Endodermal cell (in vitro differentiated cells): Measurements from ENCODE around the gene ARHGAP25. TPM values are rescaled to one million over a fixed set of nuclear protein-coding genes. Genes with fewer than 3 reads are reported as not detected.

Experiments used
- DNase-seq: peaks from one replicate; pipeline ENCODE4 v3.0.0-alpha.2; 2017
- H3K27ac ChIP-seq: 2 replicates; pipeline ENCODE4 v1.5.1; 2013; ENCODE audit warnings: mild to moderate bottlenecking, low read depth, low read length, moderate library complexity
- H3K27me3 ChIP-seq: 2 replicates; pipeline ENCODE4 v1.6.1; 2013; ENCODE audit warnings: mild to moderate bottlenecking, low read length, moderate library complexity; ENCODE audit not compliant: insufficient read depth, control insufficient read depth, poor library complexity, severe bottlenecking
- H3K36me3 ChIP-seq: 2 replicates; pipeline ENCODE4 v1.7.0; 2013; ENCODE audit warnings: mild to moderate bottlenecking, low read length, moderate library complexity; ENCODE audit not compliant: control insufficient read depth, insufficient read depth
- H3K4me1 ChIP-seq: one replicate; pipeline ENCODE4 v1.7.0; 2013; ENCODE audit warnings: low read length; ENCODE audit not compliant: control insufficient read depth, insufficient read depth
- H3K4me3 ChIP-seq: 2 replicates; pipeline ENCODE4 v1.5.1; 2013; ENCODE audit warnings: mild to moderate bottlenecking, low read length, moderate library complexity
- H3K9ac ChIP-seq: 2 replicates; pipeline ENCODE4 v1.6.1; 2013; ENCODE audit warnings: mild to moderate bottlenecking, low read length, moderate library complexity; ENCODE audit not compliant: poor library complexity, severe bottlenecking; ENCODE audit errors: extremely low read depth
- H3K9me3 ChIP-seq: 2 replicates; pipeline ENCODE4 v1.6.1; 2013; ENCODE audit warnings: mild to moderate bottlenecking, low read length, moderate library complexity; ENCODE audit not compliant: control insufficient read depth
- H3K27ac Mint-ChIP-seq: 2 replicates; pipeline ENCODE4 v1.8.0; 2020; ENCODE audit warnings: mixed read lengths
- H3K27me3 Mint-ChIP-seq: 2 replicates; pipeline ENCODE4 v1.8.0; 2021; ENCODE audit warnings: mild to moderate bottlenecking, mixed read lengths; ENCODE audit not compliant: insufficient read depth
- H3K36me3 Mint-ChIP-seq: 2 replicates; pipeline ENCODE4 v1.8.0; 2020; ENCODE audit warnings: low read depth, mixed read lengths
- H3K4me1 Mint-ChIP-seq: 2 replicates; pipeline ENCODE4 v1.8.0; 2020; ENCODE audit warnings: mixed read lengths
- H3K4me3 Mint-ChIP-seq: 2 replicates; pipeline ENCODE4 v1.8.0; 2020; ENCODE audit warnings: mild to moderate bottlenecking, moderate library complexity, mixed read lengths
- H3K9me3 Mint-ChIP-seq: 2 replicates; pipeline ENCODE4 v1.8.0; 2020; ENCODE audit warnings: mild to moderate bottlenecking, mixed read lengths
- CTCF ChIP-seq: fragments of 200-600 bp; sonication (generic); conservative IDR thresholded peaks from 2 replicates; pipeline ENCODE4 v1.5.0; 2021; ENCODE audit warnings: antibody characterized with exemption, mild to moderate bottlenecking
- WGBS, 2 experiments: methylation state at CpG; one replicate each; pipeline versions ENCODE4 v1.1.5 to v1.1.7; 2013; ENCODE audit warnings: missing lambda C conversion rate in 2 of 2, mixed read lengths in 1 of 2; ENCODE audit not compliant: insufficient coverage in 1 of 2, insufficient read length in 1 of 2; 5-methylcytosine and 5-hydroxymethylcytosine counted together
- total RNA-seq, 2 donors: library from RNA; stranded (reverse); fragmentation: NEBNext Ultra II Directional in 1 of 2; extraction: Animal tissue kit (Norgen Biotek cat#: 25700) in 1 of 2; gene quantifications; 2 replicates in 1 of 2; 3 replicates in 1 of 2; pipeline ENCODE4 v1.2.1, GENCODE V29; 2021

Gene ARHGAP25
- total RNA-seq, 2 donors from 2014 or later: 0.82 to 2.6 TPM

GRCh38 chr2:68733365-68733764 lies 1.2 kb upstream of the ARHGAP25 start:
- Histone ChIP-seq H3K27me3 (no peaks in the 10 kb centered on the region), H3K9ac (no peak overlapping the region), H3K4me3 (no peak overlapping the region), H3K9me3 (no peaks in the 10 kb centered on the region), H3K36me3 (no peaks in the 10 kb centered on the region), H3K27ac (no peak overlapping the region), H3K4me1 (no peaks in the 10 kb centered on the region)
- Mint-ChIP-seq H3K4me1 (peaks cover 20% of the 10 kb centered on the region), H3K4me3 (no peak overlapping the region), H3K27ac (no peak overlapping the region), H3K36me3 (no peaks in the 10 kb centered on the region), H3K9me3 (no peaks in the 10 kb centered on the region), H3K27me3 (peaks cover 2% of the 10 kb centered on the region)
- TF ChIP-seq CTCF: no peak
- WGBS, 2 experiments: 90 to 98% methylated on average over 4 of the region's 4 CpGs
- no peak for DNase-seq

GRCh38 chr2:68734176-68734575 lies 435 bp upstream of the ARHGAP25 start:
- Histone ChIP-seq H3K27ac (no peak overlapping the region), H3K27me3 (no peaks in the 10 kb centered on the region), H3K4me3 (no peak overlapping the region), H3K9ac (no peak overlapping the region), H3K4me1 (no peaks in the 10 kb centered on the region), H3K9me3 (no peaks in the 10 kb centered on the region), H3K36me3 (no peaks in the 10 kb centered on the region)
- Mint-ChIP-seq H3K9me3 (no peaks in the 10 kb centered on the region), H3K4me3 (no peak overlapping the region), H3K27ac (no peak overlapping the region), H3K4me1 (peaks cover 20% of the 10 kb centered on the region), H3K36me3 (no peaks in the 10 kb centered on the region), H3K27me3 (peaks cover 2% of the 10 kb centered on the region)
- WGBS, 2 experiments: 90 to 100% methylated on average over 1 to 3 of the region's 3 CpGs
- no peak for DNase-seq
- no peak for TF ChIP-seq CTCF

- H3K36me3 ChIP-seq: no peaks in the 10 kb centered on the region
- 65 to 80% methylated on average over 1 to 2 of the region's 2 CpGs for WGBS, 2 experiments
- Mint-ChIP-seq H3K36me3 (no peaks in the 10 kb centered on the region), H3K4me1 (peaks cover 16% of the 10 kb centered on the region), H3K27ac (no peak overlapping the region), H3K27me3 (peaks cover 2% of the 10 kb centered on the region), H3K4me3 (no peak overlapping the region), H3K9me3 (no peaks in the 10 kb centered on the region)
- H3K9ac ChIP-seq: no peak overlapping the region
- no peaks in the 10 kb centered on the region for H3K27me3 ChIP-seq
- TF ChIP-seq CTCF: no peak
- DNase-seq: no peak
- no peak overlapping the region for H3K4me3 ChIP-seq
- no peaks in the 10 kb centered on the region for H3K4me1 ChIP-seq
- no peaks in the 10 kb centered on the region for H3K9me3 ChIP-seq
- H3K27ac ChIP-seq: no peak overlapping the region
Measured at GRCh38 chr2:68736086-68736485, 1.5 kb downstream of the ARHGAP25 start.
